Stimulated activated CD4-positive, alpha-beta T cell treated with anti-CD3 and anti-CD28 coated beads, Interleukin-2, amount 100 ng/mL, for 48 hours (primary cell): ENCODE measurements around the gene SMIM31.

Experiments
- DNase-seq, 2 donors: peaks; one replicate each; pipeline ENCODE4 v3.0.0-alpha.2; 2020

SMIM31 gene

DNA sequence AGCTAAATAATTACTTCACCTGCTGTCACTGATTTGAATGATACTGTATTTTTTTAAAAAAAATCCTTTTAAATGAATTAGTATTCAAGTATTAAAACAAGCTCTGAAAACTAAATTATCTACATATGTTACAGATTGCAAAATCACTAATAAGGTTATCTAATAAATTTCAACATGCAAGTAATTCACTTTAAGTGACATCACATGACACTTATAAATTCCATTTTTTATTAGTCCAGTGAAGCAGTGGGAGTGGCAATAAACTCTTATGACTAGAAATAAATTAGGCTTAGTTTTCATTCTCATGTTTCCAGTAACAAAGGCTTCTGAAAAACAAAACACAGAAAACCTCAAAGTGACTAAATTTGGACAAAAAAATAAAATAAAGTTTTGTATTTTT, 36.3 kb downstream of the SMIM31 start:
- no peak for DNase-seq

DNA sequence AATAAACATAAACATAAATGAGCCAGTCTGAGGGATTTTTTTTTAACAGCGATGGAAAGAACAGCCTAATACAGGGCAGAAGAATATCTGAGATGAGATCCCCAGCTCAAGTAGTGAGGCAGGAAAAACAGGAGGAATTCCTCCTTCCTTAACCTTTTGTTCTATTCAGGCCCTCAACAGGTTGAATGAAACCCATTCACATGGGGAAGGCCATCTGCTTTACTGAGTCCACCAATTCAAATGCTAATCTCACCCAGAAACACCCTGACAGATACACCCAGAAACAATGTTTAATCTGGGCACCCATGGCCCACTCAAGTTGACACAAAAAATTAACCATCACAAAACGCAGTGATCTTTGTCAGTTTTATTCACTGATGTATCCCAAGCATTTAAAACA, 45.5 kb downstream of the SMIM31 start:
- no peak for DNase-seq

DNA sequence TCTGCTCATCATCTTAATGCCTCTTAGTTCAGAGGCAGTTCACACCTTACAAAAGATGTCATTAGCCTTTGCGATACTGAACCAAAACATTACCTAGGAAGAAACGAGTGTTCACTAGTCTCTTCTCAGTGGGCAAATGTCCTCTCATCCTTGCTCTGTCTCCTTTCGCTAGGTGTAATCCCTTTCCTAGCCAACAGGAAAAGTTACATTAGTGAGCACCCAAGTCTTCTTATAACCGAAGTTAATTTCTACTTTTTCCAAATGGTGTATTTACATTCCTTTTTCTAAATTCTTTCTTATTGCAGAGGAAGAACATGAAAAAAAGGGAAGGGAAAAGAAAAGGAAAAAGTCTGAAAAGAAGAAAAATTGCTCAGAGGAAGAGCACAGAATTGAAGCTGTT, 46.9 kb downstream of the SMIM31 start:
- no peak for DNase-seq

DNA sequence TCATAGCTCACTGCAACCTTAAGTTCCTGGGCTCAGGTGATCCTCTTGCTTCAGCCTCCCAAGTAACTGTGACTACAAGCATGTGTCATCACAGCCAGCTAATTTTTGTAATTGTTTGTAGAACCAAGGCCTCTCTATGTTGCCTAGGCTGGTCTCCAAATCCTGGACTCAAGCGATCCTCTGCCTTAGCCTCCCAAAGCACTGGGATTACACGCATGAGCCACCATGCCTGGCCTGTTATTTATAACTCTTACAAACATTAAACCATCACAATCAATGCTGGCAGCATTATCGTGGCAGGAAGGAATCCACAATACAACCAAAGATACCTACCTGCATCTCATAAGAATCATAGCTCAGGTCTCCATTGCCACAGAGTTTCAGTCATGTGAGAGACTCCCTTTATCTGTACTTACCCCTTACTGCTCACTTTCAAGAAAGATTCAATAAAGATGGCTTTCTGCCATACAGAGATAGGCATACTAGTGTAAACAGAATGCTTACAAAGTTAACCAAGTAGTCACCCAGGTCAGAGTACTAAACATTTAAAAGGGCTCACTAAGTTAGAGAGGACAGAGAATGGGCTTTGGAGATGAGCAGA, 48.5 kb downstream of the SMIM31 start:
- no peak for DNase-seq

DNA sequence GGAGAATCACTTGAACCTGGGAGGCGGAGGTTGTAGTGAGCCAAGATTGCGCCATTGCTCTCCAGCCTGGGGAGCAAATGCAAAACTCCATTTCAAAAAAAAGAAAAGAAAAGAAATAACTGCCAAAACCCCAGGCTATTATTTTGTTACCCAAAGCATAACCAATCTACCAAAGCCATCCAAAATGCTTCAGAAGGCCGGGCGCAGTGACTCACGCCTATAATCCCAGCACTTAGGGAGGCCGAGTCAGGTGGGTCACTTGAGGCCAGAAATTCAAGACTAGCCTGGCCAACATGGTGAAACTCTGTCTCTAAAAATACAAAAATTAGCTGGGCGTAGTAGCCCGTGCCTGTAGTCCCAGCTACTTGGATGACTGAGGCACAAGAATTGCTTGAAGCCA, 49.8 kb downstream of the SMIM31 start:
- DNase-seq, result no peak

DNA sequence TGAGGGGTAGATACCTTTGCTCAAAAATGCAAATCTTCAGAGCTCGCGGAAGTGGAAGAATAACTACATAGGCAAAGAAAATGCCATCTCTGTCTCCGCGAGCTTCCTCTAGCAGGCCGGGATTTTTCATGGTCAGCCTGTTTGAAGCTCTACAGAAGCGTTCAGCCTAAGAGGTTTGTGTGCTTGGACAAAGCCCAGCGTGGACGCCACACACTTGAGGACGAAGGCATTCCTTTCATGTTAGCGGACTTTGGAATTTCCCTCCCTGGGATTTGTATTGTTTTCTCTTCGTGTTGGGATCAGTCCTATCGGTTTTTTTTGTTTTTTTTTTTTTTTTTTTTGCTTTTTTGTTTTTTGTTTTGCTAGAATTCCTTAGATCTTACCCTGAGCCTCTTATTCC, 53.7 kb downstream of the SMIM31 start:
- no peak for DNase-seq

DNA sequence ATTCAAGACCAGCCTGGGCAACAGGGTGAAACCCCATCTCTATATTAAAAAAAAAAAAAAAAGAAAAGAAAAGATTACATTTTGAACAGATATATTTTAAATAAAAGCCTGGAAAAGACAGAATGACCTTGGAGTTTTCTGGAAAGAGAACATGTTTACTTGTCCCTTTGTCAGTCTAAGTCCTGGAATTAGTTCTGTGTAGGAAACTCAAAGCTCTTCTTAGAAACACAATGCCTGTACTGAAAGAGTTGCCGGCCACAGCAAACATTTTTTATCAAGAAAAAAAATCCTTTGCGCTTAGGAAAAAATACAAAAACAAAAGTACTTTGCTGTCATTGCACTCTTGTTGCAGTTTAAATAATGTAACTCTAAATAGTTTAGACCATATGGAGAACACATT, 59.6 kb downstream of the SMIM31 start:
- DNase-seq, result no peak

DNA sequence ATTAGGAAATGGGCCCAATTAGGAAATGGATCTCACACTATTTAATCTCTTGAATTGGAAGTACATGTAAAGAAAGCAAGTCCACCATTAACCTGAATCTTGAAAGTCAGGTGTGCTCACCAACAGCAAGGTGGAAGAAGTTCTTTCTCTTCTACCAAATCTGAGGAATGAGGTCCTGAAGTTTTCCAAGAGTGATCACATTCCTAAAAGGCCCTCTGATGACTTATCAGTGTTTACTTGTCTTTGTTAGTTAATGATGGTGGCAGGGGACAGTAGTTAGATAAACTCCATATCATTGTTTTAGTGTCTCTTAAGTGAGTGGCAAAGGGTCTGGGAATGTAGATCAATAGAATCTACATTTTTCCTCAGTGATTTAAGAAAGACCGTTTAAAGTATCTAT, 61.8 kb downstream of the SMIM31 start:
- no peak for DNase-seq

DNA sequence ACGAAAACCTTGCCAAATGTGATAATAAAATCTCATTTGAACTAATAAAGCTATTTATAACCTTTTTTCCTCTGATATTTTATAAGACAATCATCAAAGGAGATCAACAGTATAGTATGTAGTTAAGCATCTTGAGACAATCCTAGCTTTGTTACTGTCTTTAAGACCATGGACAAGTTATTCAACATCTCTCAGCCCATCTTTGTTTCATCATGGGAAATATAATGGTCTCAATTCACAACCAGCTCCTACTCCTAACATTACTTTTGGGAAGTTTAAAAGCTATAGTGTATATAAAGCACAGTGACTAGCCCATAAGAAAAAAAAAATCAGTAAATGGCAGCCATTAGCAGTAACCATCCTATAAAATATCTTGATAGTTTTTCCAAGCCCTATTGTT, 65.4 kb downstream of the SMIM31 start:
- no peak for DNase-seq

DNA sequence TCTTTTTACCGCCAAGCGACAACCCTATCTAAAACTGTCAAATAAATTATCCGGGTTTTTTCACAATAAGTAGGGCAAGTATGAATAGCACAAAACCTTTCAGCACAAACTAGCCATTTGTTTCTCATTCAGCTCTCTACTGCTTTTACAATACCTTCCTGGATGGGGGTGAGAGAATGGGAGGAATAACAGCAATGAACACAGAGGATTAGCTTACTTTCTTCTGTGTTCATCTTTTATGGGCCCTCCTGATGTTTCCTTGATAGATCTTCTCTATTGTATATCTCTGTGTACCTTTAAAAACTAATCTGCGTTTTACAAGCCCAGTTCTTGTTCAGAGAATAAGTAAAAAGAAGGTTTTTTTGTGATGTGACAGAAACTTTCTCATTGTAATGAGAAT, 67.8 kb downstream of the SMIM31 start:
- DNase-seq, result no peak

DNA sequence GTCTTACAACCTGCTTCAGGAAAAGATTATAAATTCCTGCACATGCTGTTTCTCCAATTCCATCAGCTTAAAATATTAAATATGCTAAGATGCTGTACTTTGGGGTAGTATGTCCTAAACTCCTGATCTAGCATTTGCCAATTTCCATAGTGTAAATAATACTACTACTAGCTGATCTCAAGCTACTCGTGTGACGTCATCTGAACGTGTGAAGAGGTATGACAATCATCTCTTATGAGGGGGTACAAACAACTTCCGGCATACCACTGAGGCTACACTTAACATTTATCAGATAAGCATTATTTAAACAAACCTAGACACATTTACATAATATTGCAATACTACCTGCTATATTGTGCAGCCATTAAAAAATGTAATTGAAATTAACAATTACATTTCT, 70.7 kb downstream of the SMIM31 start:
- no peak for DNase-seq

DNA sequence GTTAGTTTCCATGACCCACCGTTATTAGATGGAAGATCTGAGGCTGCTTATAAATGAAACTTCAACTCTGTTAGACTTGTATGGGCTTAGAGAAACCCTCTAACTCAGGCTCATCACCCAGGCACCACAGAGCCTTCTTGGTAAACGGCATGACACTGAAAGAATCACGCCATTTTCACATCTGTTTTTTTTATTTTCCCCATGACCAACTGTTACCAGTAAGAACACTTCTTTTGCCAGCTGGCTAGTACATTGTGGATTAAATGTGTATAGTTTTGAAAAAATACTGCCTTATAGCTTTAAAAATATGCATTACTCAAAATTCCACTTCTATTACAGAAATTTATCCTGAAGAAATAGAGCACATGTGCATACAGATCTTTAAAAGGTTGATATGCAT, 75.0 kb downstream of the SMIM31 start:
- DNase-seq, result no peak

DNA sequence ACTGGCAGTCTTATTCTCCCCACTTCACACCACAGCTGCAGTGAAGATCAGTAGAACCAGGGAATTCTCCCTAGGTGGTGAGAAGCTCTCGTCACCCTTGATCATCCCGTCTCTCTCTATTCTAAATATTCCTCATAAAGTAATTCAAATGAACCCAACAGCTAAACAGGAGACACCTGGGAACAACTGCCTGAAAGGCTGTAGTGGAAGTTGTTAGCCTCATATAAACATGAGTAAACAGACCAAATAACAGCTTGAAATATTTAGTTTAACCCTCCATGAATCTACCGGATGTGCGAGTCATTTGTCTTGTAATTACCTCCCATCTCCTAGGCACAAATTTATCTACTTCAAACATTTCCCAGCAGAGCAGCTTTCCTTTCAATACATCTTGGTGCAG, 92.6 kb downstream of the SMIM31 start:
- DNase-seq, result no peak

DNA sequence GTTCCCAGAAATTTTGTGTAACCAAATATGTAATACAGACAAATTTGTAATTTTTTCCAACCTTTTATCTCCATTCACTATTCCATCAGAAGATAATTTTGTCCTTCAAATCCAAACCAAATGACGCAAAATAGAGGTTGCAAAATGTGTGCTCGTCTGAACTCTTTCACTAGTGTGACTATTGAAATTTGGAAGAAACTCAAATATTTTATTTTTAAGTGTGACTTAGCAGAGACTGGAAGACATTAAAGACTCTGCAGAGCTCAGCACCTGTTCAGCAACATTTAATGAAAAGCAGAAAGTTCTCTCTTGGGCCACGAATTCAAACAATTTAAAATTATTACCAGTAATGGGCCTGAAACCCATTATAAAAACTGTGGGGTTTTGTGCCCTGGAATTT, 93.1 kb downstream of the SMIM31 start:
- DNase-seq, result no peak

DNA sequence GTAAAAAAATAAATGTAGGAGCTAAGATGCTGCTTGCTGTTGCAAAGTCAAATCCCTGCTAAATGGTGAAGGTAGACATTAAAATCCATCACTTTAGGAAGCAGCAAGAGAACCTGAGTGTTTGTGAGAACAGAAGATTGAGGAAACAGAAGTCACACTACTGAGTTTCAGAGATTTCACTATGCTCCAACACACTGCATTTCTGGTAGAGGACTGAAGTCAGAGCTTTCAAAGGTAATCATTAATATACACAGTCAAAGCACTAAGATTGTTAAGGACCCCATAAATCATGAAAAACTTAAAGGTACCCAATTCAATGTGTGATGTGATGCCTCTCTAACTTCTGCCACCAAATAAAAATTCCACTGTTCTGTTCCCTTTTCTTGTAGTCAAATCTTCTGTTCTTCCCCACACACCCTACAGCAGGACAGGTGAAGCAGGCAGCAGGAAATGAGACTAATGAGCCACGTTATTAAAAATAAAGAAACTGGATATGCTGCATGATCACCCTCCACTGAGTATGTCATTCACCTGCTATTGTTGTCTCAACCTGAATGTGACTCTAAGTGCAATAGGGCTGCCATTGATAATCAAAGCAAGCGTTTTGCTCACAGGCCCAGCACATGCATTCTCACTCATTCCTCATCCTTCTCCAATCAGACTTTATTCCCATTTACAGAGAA, 94.2 kb downstream of the SMIM31 start:
- no peak for DNase-seq
